Measurements from ENCODE around the gene SENP1.

DNA sequence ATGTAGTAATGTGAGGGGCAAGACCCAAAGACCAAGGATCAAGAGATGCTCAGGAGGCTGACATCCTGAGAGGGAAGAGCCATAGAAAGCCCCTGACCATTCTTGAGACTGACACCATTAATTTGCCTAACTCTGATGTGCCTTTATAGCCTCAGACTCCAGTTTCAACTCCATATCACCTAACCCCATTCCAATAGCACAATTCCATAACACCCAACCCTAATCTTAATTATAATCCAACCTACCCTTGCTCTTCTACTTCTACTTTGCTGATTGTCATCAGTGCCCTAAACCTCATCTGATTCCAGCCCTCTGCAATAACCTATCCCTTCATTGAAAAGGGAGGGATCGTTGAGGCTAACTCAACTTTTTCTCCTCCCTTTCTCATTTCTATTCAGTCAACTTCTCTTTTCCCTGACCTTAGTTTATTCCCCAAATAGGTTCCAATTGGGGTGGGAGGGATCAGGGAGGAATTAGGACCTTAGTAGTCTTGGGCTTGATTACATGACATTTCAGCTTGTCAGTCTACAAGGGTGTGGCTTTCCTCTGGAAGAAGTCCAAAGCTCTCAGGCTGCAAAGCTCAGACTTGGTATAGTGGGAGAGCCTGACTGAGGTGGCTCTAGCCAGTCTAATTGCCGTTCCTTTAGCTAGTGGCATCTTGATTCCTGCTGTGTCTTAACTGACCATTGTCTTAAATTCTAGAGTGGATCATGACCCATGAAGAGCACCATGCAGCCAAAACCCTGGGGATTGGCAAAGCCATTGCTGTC is 16.4 kb upstream of the SENP1 start:
- TF ChIP-seq, protein P1, sequence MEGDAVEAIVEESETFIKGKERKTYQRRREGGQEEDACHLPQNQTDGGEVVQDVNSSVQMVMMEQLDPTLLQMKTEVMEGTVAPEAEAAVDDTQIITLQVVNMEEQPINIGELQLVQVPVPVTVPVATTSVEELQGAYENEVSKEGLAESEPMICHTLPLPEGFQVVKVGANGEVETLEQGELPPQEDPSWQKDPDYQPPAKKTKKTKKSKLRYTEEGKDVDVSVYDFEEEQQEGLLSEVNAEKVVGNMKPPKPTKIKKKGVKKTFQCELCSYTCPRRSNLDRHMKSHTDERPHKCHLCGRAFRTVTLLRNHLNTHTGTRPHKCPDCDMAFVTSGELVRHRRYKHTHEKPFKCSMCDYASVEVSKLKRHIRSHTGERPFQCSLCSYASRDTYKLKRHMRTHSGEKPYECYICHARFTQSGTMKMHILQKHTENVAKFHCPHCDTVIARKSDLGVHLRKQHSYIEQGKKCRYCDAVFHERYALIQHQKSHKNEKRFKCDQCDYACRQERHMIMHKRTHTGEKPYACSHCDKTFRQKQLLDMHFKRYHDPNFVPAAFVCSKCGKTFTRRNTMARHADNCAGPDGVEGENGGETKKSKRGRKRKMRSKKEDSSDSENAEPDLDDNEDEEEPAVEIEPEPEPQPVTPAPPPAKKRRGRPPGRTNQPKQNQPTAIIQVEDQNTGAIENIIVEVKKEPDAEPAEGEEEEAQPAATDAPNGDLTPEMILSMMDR (conservative IDR thresholded peaks at IDR 0.05; ENCODE audit: low read depth in 2 of 2): no peak
- no peak for TF ChIP-seq POLR2AphosphoS5 (IDR thresholded peaks at IDR 0.05; ENCODE audit: low read depth)
- no peak for TF ChIP-seq JUNB (IDR thresholded peaks at IDR 0.05; ENCODE audit: unreplicated experiment)
- no peak for TF ChIP-seq EZH2 (IDR thresholded peaks at IDR 0.05; ENCODE audit: low read depth, unreplicated experiment)
- no peak for TF ChIP-seq ZNF331 (CRISPR knock-in tag; IDR thresholded peaks at IDR 0.05; ENCODE audit: low read depth)
- TF ChIP-seq EZH2phosphoT487 (IDR thresholded peaks at IDR 0.05; ENCODE audit: unreplicated experiment): no peak
- TF ChIP-seq, protein P2, sequence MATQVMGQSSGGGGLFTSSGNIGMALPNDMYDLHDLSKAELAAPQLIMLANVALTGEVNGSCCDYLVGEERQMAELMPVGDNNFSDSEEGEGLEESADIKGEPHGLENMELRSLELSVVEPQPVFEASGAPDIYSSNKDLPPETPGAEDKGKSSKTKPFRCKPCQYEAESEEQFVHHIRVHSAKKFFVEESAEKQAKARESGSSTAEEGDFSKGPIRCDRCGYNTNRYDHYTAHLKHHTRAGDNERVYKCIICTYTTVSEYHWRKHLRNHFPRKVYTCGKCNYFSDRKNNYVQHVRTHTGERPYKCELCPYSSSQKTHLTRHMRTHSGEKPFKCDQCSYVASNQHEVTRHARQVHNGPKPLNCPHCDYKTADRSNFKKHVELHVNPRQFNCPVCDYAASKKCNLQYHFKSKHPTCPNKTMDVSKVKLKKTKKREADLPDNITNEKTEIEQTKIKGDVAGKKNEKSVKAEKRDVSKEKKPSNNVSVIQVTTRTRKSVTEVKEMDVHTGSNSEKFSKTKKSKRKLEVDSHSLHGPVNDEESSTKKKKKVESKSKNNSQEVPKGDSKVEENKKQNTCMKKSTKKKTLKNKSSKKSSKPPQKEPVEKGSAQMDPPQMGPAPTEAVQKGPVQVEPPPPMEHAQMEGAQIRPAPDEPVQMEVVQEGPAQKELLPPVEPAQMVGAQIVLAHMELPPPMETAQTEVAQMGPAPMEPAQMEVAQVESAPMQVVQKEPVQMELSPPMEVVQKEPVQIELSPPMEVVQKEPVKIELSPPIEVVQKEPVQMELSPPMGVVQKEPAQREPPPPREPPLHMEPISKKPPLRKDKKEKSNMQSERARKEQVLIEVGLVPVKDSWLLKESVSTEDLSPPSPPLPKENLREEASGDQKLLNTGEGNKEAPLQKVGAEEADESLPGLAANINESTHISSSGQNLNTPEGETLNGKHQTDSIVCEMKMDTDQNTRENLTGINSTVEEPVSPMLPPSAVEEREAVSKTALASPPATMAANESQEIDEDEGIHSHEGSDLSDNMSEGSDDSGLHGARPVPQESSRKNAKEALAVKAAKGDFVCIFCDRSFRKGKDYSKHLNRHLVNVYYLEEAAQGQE (IDR thresholded peaks at IDR 0.05; ENCODE audit: unreplicated experiment): no peak
- TF ChIP-seq CREB1 (CRISPR knock-in tag; IDR thresholded peaks at IDR 0.05; ENCODE audit: low read depth): no peak
- no peak for TF ChIP-seq NANOG (IDR thresholded peaks at IDR 0.05; ENCODE audit: borderline replicate concordance)
